ENCODE data around the gene CALY.

The CALY gene

DNA sequence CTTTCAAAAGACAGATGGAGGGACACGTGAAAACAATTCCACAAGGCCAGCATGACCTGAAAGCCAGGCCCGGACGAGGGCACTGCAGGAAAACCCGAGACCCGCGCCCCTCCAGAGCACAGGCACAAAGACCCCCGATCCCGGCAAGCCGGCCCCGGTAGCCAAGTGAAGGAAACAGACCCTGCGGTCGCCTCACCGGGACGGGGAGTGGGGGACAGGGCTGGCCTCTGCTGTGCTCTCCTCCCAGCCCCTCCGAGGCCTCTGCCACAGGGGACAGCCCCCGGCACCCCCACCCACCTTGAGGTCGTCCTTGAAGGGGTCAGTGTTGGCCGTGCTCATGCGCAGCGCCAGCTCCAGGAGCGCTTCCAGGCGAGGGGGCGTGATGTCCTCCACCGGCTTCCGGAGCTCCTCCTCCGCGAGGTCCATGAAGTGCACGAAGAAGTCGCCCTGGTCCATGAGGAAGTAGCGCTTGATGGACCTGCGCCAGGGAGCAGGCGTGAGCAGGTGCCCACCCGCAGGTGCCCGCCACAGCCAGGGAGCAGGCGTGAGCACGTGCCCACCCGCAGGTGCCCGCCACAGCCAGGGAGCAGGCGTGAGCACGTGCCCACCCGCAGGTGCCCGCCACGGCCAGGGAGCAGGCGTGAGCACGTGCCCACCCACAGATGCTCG is 48.7 kb downstream of the CALY start:
- TF ChIP-seq TAF1 (IDR thresholded peaks at IDR 0.05; ENCODE audit: low read depth) (no peak), RAD21 (IDR thresholded peaks at IDR 0.05; ENCODE audit: low read depth) (no peak), CEBPB (IDR thresholded peaks at IDR 0.05) (no peak), YY1 (IDR thresholded peaks at IDR 0.05; ENCODE audit: low read depth) (no peak), EGR1 (IDR thresholded peaks at IDR 0.05) (no peak), CREB1 (IDR thresholded peaks at IDR 0.05; ENCODE audit: low read depth) (no peak), EP300 (IDR thresholded peaks at IDR 0.05; ENCODE audit: borderline replicate concordance) (no peak), ZBTB7A (IDR thresholded peaks at IDR 0.05; ENCODE audit: low read depth) (no peak), TCF12 (IDR thresholded peaks at IDR 0.05; ENCODE audit: low read depth) (no peak), NFIC (IDR thresholded peaks at IDR 0.05) (no peak), TEAD4 (IDR thresholded peaks at IDR 0.05) (no peak), FOXM1 (IDR thresholded peaks at IDR 0.05; ENCODE audit: borderline replicate concordance, low read depth) (no peak)
- TF ChIP-seq, protein P1, sequence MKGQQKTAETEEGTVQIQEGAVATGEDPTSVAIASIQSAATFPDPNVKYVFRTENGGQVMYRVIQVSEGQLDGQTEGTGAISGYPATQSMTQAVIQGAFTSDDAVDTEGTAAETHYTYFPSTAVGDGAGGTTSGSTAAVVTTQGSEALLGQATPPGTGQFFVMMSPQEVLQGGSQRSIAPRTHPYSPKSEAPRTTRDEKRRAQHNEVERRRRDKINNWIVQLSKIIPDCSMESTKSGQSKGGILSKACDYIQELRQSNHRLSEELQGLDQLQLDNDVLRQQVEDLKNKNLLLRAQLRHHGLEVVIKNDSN (IDR thresholded peaks at IDR 0.05): no peak
- TF ChIP-seq, protein P2, sequence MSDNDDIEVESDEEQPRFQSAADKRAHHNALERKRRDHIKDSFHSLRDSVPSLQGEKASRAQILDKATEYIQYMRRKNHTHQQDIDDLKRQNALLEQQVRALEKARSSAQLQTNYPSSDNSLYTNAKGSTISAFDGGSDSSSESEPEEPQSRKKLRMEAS (IDR thresholded peaks at IDR 0.05): no peak
- TF ChIP-seq, protein P3, sequence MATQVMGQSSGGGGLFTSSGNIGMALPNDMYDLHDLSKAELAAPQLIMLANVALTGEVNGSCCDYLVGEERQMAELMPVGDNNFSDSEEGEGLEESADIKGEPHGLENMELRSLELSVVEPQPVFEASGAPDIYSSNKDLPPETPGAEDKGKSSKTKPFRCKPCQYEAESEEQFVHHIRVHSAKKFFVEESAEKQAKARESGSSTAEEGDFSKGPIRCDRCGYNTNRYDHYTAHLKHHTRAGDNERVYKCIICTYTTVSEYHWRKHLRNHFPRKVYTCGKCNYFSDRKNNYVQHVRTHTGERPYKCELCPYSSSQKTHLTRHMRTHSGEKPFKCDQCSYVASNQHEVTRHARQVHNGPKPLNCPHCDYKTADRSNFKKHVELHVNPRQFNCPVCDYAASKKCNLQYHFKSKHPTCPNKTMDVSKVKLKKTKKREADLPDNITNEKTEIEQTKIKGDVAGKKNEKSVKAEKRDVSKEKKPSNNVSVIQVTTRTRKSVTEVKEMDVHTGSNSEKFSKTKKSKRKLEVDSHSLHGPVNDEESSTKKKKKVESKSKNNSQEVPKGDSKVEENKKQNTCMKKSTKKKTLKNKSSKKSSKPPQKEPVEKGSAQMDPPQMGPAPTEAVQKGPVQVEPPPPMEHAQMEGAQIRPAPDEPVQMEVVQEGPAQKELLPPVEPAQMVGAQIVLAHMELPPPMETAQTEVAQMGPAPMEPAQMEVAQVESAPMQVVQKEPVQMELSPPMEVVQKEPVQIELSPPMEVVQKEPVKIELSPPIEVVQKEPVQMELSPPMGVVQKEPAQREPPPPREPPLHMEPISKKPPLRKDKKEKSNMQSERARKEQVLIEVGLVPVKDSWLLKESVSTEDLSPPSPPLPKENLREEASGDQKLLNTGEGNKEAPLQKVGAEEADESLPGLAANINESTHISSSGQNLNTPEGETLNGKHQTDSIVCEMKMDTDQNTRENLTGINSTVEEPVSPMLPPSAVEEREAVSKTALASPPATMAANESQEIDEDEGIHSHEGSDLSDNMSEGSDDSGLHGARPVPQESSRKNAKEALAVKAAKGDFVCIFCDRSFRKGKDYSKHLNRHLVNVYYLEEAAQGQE (IDR thresholded peaks at IDR 0.05; ENCODE audit: low read depth): no peak

DNA sequence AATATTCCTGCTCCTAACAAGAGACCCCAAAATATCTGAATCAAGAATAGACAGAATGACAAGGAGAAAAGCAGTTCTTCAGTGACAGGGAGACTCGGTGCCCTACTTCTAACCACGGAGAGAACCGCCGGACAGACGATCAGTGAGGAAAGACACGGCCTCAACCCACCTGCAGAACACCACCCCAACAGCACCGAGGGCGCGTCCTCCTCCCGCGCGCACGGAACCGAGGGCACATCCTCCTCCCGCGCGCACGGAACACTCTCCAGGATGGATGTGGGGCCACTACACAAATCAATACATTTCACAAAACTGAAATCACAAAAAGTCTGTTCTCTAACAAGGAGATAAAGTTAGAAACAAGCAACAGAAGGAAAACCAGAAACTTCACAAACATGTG is 50.3 kb downstream of the CALY start:
- TF ChIP-seq FOXM1 (IDR thresholded peaks at IDR 0.05; ENCODE audit: borderline replicate concordance, low read depth): no peak
- TF ChIP-seq CEBPB (IDR thresholded peaks at IDR 0.05): no peak

DNA sequence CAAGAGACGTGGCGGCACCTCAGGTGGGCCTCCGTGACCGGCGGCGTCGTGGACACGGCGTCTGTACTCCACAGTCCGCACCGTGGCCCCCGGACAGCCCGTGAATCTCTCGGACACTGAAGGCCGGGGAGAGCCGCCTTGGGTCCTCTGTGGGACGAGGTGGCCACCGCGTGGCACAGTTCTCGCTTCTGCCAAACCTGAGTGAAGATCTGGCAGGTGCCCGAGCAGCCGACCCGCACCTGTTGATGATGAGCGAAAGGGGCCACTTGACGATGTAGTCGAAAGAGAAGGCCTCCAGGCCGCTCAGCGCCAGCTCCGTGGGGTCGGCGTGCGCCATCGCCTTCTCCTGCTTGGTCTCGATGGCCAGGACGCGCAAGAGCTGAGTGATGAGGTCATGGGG is 51.5 kb downstream of the CALY start:
- no peak for TF ChIP-seq FOXM1 (IDR thresholded peaks at IDR 0.05; ENCODE audit: borderline replicate concordance, low read depth)
- TF ChIP-seq CEBPB (IDR thresholded peaks at IDR 0.05): no peak
- TF ChIP-seq, protein P2 (IDR thresholded peaks at IDR 0.05): no peak
- no peak for TF ChIP-seq RAD21 (IDR thresholded peaks at IDR 0.05; ENCODE audit: low read depth)
- no peak for TF ChIP-seq NFIC (IDR thresholded peaks at IDR 0.05)
- TF ChIP-seq EGR1 (IDR thresholded peaks at IDR 0.05): no peak
- no peak for TF ChIP-seq EP300 (IDR thresholded peaks at IDR 0.05; ENCODE audit: borderline replicate concordance)
- TF ChIP-seq ZBTB7A (IDR thresholded peaks at IDR 0.05; ENCODE audit: low read depth): no peak
- TF ChIP-seq, protein P3 (IDR thresholded peaks at IDR 0.05; ENCODE audit: low read depth): no peak
- no peak for TF ChIP-seq TCF12 (IDR thresholded peaks at IDR 0.05; ENCODE audit: low read depth)
- no peak for TF ChIP-seq CREB1 (IDR thresholded peaks at IDR 0.05; ENCODE audit: low read depth)
- no peak for TF ChIP-seq YY1 (IDR thresholded peaks at IDR 0.05; ENCODE audit: low read depth)

DNA sequence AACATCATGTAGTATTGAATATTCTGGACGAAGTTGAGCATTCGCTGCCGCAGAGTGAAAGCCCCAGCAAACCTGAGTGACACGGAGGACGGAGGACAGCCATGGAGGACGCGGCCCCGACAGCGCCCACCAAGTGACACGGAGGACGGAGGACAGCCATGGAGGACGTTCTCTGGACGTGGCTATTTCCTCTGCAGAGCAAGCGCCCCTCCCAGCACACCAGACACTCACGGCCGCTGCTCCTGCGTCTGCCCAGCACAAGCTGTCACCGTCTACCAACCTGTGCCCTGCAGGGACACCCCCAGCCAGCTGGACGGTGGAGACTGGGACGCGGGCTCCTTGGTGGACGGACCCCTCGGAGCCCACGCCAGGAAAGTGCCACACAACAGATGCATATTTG is 52.8 kb downstream of the CALY start:
- TF ChIP-seq ZBTB7A (IDR thresholded peaks at IDR 0.05; ENCODE audit: low read depth) (no peak), EP300 (IDR thresholded peaks at IDR 0.05; ENCODE audit: borderline replicate concordance) (no peak), TEAD4 (IDR thresholded peaks at IDR 0.05) (no peak), TAF1 (IDR thresholded peaks at IDR 0.05; ENCODE audit: low read depth) (no peak), CREB1 (IDR thresholded peaks at IDR 0.05; ENCODE audit: low read depth) (no peak), NFIC (IDR thresholded peaks at IDR 0.05) (no peak), RAD21 (IDR thresholded peaks at IDR 0.05; ENCODE audit: low read depth) (no peak)
- TF ChIP-seq, protein P2 (IDR thresholded peaks at IDR 0.05): no peak

DNA sequence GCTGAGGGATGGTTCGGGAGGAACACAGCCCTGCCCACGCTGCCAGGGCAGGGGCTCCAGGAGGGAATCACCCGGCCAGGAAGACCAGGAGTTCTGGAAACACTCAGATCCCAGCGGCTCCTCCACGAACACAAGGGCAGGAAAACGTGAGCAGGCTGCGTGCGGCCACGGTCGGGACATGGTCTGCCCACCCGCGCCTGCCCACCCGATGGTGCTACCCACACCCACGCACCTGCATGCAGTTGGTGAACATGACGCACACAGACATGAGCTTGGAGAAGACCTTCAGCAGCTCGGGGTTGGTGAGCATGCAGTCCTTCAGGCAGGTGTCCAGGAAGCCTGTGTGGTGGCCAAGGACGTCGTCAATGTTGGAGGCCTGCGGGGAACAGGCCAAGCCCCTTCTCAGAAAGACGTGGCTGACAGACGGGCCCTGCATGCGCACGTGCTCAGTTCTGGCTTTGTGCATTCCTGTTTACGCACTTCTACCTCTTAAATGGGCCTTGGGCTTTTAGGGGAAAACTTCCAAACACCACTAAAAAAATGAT is 53.8 kb downstream of the CALY start:
- TF ChIP-seq NFIC (IDR thresholded peaks at IDR 0.05): no peak
- TF ChIP-seq, protein P1 (IDR thresholded peaks at IDR 0.05): no peak
- TF ChIP-seq FOXM1 (IDR thresholded peaks at IDR 0.05; ENCODE audit: borderline replicate concordance, low read depth): no peak
- TF ChIP-seq EP300 (IDR thresholded peaks at IDR 0.05; ENCODE audit: borderline replicate concordance): no peak
- TF ChIP-seq RAD21 (IDR thresholded peaks at IDR 0.05; ENCODE audit: low read depth): no peak
- TF ChIP-seq, protein P3 (IDR thresholded peaks at IDR 0.05; ENCODE audit: low read depth): no peak
- no peak for TF ChIP-seq EGR1 (IDR thresholded peaks at IDR 0.05)
- no peak for TF ChIP-seq TAF1 (IDR thresholded peaks at IDR 0.05; ENCODE audit: low read depth)
